ENCODE measurements around the gene SLC26A11.

SLC26A11 gene

GRCh38 chr17:80229011-80229410 is 8.8 kb downstream of the SLC26A11 start:
- Histone ChIP-seq H3K27ac (no peak overlapping the region), H3K4me1 (ENCODE audit: low read depth, poor library complexity, severe bottlenecking) (no peaks in the 10 kb centered on the region), H3K79me2 (ENCODE audit: insufficient read depth, low read depth) (no peaks in the 10 kb centered on the region), H3K4me2 (no peak overlapping the region), H2AFZ (ENCODE audit: low read depth) (no peak overlapping the region), H3K4me3 (IDR thresholded peaks at IDR 0.05; ENCODE audit: insufficient read depth, low read depth, low read length) (no peak overlapping the region), H3K36me3 (ENCODE audit: insufficient read depth) (no peaks in the 10 kb centered on the region), H3K9ac (no peak overlapping the region), H4K20me1 (ENCODE audit: insufficient read depth) (no peaks in the 10 kb centered on the region), H3K27me3 (ENCODE audit: insufficient read depth, low read depth) (no peaks in the 10 kb centered on the region)
- TF ChIP-seq, protein P1, sequence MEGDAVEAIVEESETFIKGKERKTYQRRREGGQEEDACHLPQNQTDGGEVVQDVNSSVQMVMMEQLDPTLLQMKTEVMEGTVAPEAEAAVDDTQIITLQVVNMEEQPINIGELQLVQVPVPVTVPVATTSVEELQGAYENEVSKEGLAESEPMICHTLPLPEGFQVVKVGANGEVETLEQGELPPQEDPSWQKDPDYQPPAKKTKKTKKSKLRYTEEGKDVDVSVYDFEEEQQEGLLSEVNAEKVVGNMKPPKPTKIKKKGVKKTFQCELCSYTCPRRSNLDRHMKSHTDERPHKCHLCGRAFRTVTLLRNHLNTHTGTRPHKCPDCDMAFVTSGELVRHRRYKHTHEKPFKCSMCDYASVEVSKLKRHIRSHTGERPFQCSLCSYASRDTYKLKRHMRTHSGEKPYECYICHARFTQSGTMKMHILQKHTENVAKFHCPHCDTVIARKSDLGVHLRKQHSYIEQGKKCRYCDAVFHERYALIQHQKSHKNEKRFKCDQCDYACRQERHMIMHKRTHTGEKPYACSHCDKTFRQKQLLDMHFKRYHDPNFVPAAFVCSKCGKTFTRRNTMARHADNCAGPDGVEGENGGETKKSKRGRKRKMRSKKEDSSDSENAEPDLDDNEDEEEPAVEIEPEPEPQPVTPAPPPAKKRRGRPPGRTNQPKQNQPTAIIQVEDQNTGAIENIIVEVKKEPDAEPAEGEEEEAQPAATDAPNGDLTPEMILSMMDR (conservative IDR thresholded peaks at IDR 0.05; ENCODE audit: low read depth, low read length): no peak

DNA sequence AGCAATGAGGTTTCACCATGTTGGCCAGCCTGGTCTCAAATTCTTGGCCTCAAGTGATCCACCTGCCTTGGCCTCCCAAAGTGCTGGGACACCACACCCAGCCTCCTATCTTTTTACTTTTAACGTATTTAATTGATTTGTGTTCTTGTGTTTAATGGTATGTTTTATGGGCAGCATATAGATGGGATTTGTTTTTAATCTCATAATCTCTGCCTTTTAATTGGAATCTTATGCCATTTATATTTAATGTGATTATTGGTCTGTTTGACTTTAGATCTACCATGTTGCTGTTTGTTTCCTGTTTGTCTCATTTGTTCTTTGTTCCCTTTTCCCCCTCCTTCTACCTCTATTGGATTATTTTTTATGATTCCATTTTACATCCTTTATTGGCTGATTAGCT is 12.2 kb downstream of the SLC26A11 start:
- Histone ChIP-seq H3K9ac (no peak overlapping the region), H3K79me2 (ENCODE audit: insufficient read depth, low read depth) (no peaks in the 10 kb centered on the region), H4K20me1 (ENCODE audit: insufficient read depth) (no peaks in the 10 kb centered on the region), H3K27ac (no peak overlapping the region), H3K36me3 (ENCODE audit: insufficient read depth) (no peaks in the 10 kb centered on the region), H3K4me3 (IDR thresholded peaks at IDR 0.05; ENCODE audit: insufficient read depth, low read depth, low read length) (no peak overlapping the region), H3K27me3 (ENCODE audit: insufficient read depth, low read depth) (no peaks in the 10 kb centered on the region), H2AFZ (ENCODE audit: low read depth) (no peak overlapping the region), H3K4me1 (ENCODE audit: low read depth, poor library complexity, severe bottlenecking) (no peaks in the 10 kb centered on the region), H3K4me2 (no peak overlapping the region)
- TF ChIP-seq, protein P1 (conservative IDR thresholded peaks at IDR 0.05; ENCODE audit: low read depth, low read length): no peak

DNA sequence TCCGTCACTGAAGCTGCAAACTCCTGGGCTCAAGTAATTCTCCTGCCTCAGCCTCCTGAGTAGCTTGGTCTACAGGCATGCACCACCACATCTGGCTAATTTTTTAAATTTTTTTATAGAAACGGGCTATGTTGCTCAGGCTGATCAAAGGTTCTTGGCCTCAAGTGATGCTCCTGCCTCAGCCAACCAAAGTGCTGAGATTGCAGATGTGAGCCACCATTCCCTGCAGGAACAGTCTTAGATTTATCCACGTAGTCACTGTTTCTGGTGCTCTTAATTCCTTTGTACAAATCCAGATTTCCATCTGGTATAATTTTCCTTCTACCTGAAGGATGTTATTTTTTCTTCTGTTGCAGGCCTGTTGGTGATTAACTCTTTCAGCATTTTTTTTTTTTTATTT is 13.0 kb downstream of the SLC26A11 start:
- H3K9ac ChIP-seq: no peak overlapping the region
- no peak overlapping the region for H3K4me2 ChIP-seq
- H3K27me3 ChIP-seq (ENCODE audit: insufficient read depth, low read depth): no peaks in the 10 kb centered on the region
- H3K79me2 ChIP-seq (ENCODE audit: insufficient read depth, low read depth): no peaks in the 10 kb centered on the region
- TF ChIP-seq, protein P1 (conservative IDR thresholded peaks at IDR 0.05; ENCODE audit: low read depth, low read length): no peak
- no peaks in the 10 kb centered on the region for H3K36me3 ChIP-seq (ENCODE audit: insufficient read depth)
- H3K4me3 ChIP-seq (IDR thresholded peaks at IDR 0.05; ENCODE audit: insufficient read depth, low read depth, low read length): no peak overlapping the region
- no peaks in the 10 kb centered on the region for H3K4me1 ChIP-seq (ENCODE audit: low read depth, poor library complexity, severe bottlenecking)
- H2AFZ ChIP-seq (ENCODE audit: low read depth): no peak overlapping the region
- no peaks in the 10 kb centered on the region for H4K20me1 ChIP-seq (ENCODE audit: insufficient read depth)
- H3K27ac ChIP-seq: no peak overlapping the region

- H3K4me2 ChIP-seq: no peak overlapping the region
- no peak overlapping the region for H3K4me3 ChIP-seq (IDR thresholded peaks at IDR 0.05; ENCODE audit: insufficient read depth, low read depth, low read length)
- H2AFZ ChIP-seq (ENCODE audit: low read depth): no peak overlapping the region
- H3K79me2 ChIP-seq (ENCODE audit: insufficient read depth, low read depth): no peaks in the 10 kb centered on the region
- H3K4me1 ChIP-seq (ENCODE audit: low read depth, poor library complexity, severe bottlenecking): no peaks in the 10 kb centered on the region
- H3K27ac ChIP-seq: no peak overlapping the region
- H3K36me3 ChIP-seq (ENCODE audit: insufficient read depth): no peaks in the 10 kb centered on the region
- H3K9ac ChIP-seq: no peak overlapping the region
- H3K27me3 ChIP-seq (ENCODE audit: insufficient read depth, low read depth): no peaks in the 10 kb centered on the region
- H4K20me1 ChIP-seq (ENCODE audit: insufficient read depth): no peaks in the 10 kb centered on the region
- TF ChIP-seq, protein P1 (conservative IDR thresholded peaks at IDR 0.05; ENCODE audit: low read depth, low read length): no peak
Measured at GRCh38 chr17:80236911-80237310, 16.7 kb downstream of the SLC26A11 start.
